ENCODE results near the gene FAM107B.

DNA sequence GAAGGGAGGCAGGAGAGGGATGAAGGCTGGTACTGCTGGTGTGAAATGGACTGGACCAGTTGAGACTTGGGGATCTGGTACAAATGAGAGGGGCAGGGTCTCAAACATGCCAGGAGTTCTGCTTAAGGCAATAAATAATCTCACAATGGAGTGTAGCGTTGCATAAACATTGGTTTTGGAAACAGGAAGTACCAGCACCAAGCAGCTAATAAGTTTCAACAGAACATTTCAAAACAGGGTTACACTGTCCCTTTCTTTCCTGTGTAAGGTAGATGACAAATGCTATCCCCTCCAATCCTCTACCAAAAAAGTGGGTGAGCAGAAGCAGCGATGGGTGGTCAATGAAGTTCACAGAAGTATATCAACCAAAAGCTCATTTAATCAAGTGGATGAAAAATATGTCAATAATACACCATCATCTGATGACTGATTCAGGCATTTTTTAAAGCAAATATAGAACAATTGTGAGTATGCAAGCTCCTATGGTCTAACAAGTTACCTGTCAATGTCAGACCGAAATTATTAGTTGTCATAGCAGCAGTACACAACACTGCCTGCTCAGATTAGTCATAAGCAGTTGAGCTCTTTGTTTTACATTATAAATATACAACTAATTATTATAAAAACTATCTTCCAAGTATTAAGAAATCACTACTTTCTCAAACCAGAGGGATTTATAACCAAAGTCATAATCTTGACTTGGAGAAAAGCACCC, 220.0 kb downstream of the FAM107B start:
- TF ChIP-seq, protein P1, sequence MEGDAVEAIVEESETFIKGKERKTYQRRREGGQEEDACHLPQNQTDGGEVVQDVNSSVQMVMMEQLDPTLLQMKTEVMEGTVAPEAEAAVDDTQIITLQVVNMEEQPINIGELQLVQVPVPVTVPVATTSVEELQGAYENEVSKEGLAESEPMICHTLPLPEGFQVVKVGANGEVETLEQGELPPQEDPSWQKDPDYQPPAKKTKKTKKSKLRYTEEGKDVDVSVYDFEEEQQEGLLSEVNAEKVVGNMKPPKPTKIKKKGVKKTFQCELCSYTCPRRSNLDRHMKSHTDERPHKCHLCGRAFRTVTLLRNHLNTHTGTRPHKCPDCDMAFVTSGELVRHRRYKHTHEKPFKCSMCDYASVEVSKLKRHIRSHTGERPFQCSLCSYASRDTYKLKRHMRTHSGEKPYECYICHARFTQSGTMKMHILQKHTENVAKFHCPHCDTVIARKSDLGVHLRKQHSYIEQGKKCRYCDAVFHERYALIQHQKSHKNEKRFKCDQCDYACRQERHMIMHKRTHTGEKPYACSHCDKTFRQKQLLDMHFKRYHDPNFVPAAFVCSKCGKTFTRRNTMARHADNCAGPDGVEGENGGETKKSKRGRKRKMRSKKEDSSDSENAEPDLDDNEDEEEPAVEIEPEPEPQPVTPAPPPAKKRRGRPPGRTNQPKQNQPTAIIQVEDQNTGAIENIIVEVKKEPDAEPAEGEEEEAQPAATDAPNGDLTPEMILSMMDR (IDR thresholded peaks at IDR 0.05), result no peak
- TF ChIP-seq POLR2A (IDR thresholded peaks at IDR 0.05), result no peak

Data from right lobe of liver (tissue), 4 donors.